Calu3 (cell line): Measurements from ENCODE around the gene NBEA. TPM values are rescaled to one million over a fixed set of nuclear protein-coding genes. Genes with fewer than 3 reads are reported as not detected.

ENCODE experiments used
- BruUV-seq: library from RNA; stranded (reverse); fragments of 400-500 nt; replicated peaks from 2 replicates; lab custom pipeline; 2021; lab: Mats Ljungman, UMichigan
- CTCF ChIA-PET: fragments of 300-600 bp; sonication (Branson Sonifier 250); formaldehyde crosslinking; loops from one replicate; lab custom pipeline; 2022; ENCODE audit warnings: antibody characterized with exemption; lab: Charles Lee
- DNase-seq: peaks from one replicate; pipeline ENCODE4 v3.0.0; 2022
- H3K27ac Mint-ChIP-seq: one replicate; pipeline ENCODE4 v1.8.0; 2022; ENCODE audit warnings: mixed read lengths; ENCODE audit not compliant: unreplicated experiment
- H3K27me3 Mint-ChIP-seq: one replicate; pipeline ENCODE4 v1.8.0; 2022; ENCODE audit warnings: mixed read lengths; ENCODE audit not compliant: unreplicated experiment
- H3K36me3 Mint-ChIP-seq: one replicate; pipeline ENCODE4 v1.8.0; 2022; ENCODE audit warnings: mild to moderate bottlenecking, moderate library complexity, mixed read lengths; ENCODE audit not compliant: insufficient read depth, unreplicated experiment
- H3K4me1 Mint-ChIP-seq: one replicate; pipeline ENCODE4 v1.8.0; 2022; ENCODE audit warnings: mild to moderate bottlenecking, low read depth, mixed read lengths; ENCODE audit not compliant: unreplicated experiment
- H3K4me3 Mint-ChIP-seq: one replicate; pipeline ENCODE4 v1.8.0; 2022; ENCODE audit warnings: mild to moderate bottlenecking, low read depth, moderate library complexity, mixed read lengths; ENCODE audit not compliant: unreplicated experiment
- H3K9me3 Mint-ChIP-seq: one replicate; pipeline ENCODE4 v1.8.0; 2022; ENCODE audit warnings: low read depth, mixed read lengths; ENCODE audit not compliant: unreplicated experiment
- CTCF ChIP-seq: fragments of 200-600 bp; IDR thresholded peaks from one replicate; pipeline ENCODE4 v1.8.0; 2022; ENCODE audit warnings: antibody characterized with exemption; ENCODE audit not compliant: unreplicated experiment
- intact Hi-C: fragments of 100-400 bp; cut with micrococcal nuclease; formaldehyde crosslinking; loops from one replicate; pipeline ENCODE4 v1.10.0; 2022; ENCODE audit not compliant: unreplicated experiment
- total RNA-seq: library from RNA; stranded (reverse); gene quantifications from 2 replicates; pipeline ENCODE4 v1.2.3, GENCODE V29; 2022

Gene NBEA
- total RNA-seq, 1 experiment from 2014 or later, result 18.0 TPM

- intact Hi-C loops, result no loop called here
- no peaks in the 10 kb centered on the region for H3K9me3 Mint-ChIP-seq
Observed at GRCh38 chr13:35524171-35524570, 582.1 kb downstream of the NBEA start.

GRCh38 chr13:35526577-35526976 is 584.5 kb downstream of the NBEA start:
- H3K27me3 Mint-ChIP-seq, result no peaks in the 10 kb centered on the region
- no peaks in the 10 kb centered on the region for H3K9me3 Mint-ChIP-seq
- no peak for DNase-seq
- CTCF ChIA-PET, result no interaction called here
- TF ChIP-seq CTCF, result no peak
- H3K4me3 Mint-ChIP-seq, result no peak overlapping the region
- H3K27ac Mint-ChIP-seq, result no peak overlapping the region
- no peaks in the 10 kb centered on the region for H3K4me1 Mint-ChIP-seq
- no peaks in the 10 kb centered on the region for H3K36me3 Mint-ChIP-seq
- no TSS peak for BruUV-seq
- intact Hi-C loops, result no loop called here

More at GRCh38 chr13:35524171-35524570, 582.1 kb downstream of the NBEA start:
- TF ChIP-seq CTCF, result no peak
- BruUV-seq, result no TSS peak
- no peaks in the 10 kb centered on the region for H3K36me3 Mint-ChIP-seq
- H3K27ac Mint-ChIP-seq, result no peak overlapping the region
- no peaks in the 10 kb centered on the region for H3K4me1 Mint-ChIP-seq
- DNase-seq, result no peak
- H3K4me3 Mint-ChIP-seq, result no peak overlapping the region
- no peaks in the 10 kb centered on the region for H3K27me3 Mint-ChIP-seq
- CTCF ChIA-PET, result no interaction called here

- BruUV-seq, result no TSS peak
- Mint-ChIP-seq H3K27ac (no peak overlapping the region), H3K27me3 (no peaks in the 10 kb centered on the region), H3K36me3 (no peaks in the 10 kb centered on the region), H3K9me3 (no peaks in the 10 kb centered on the region), H3K4me1 (no peaks in the 10 kb centered on the region), H3K4me3 (no peak overlapping the region)
- intact Hi-C loops, result no loop called here
- no peak for DNase-seq
- CTCF ChIA-PET, result no interaction called here
- TF ChIP-seq CTCF, result no peak
Observed at GRCh38 chr13:35527451-35527850, 585.4 kb downstream of the NBEA start.

- intact Hi-C loops, result no loop called here
- H3K36me3 Mint-ChIP-seq, result no peaks in the 10 kb centered on the region
- no peaks in the 10 kb centered on the region for H3K9me3 Mint-ChIP-seq
- TF ChIP-seq CTCF, result no peak
- H3K27ac Mint-ChIP-seq, result no peak overlapping the region
- no peaks in the 10 kb centered on the region for H3K4me1 Mint-ChIP-seq
- CTCF ChIA-PET, result no interaction called here
- no TSS peak for BruUV-seq
- no peaks in the 10 kb centered on the region for H3K27me3 Mint-ChIP-seq
- H3K4me3 Mint-ChIP-seq, result no peak overlapping the region
- no peak for DNase-seq
Observed at GRCh38 chr13:35530147-35530546, 588.1 kb downstream of the NBEA start.
